ENCODE results near the gene PIK3C2A. TPM values are rescaled to one million over a fixed set of nuclear protein-coding genes. Genes with fewer than 3 reads are reported as not detected.
A peak's percentile ranks its signal among the peaks of the same experiment; 100 is the strongest.

The PIK3C2A gene
- total and polyA plus RNA-seq, 5 donors from 2014 or later, result 5.6 to 34.4 (median 9.1) TPM

GRCh38 chr11:17209939-17210245 is 2.1 kb upstream of the PIK3C2A start:
- Histone ChIP-seq H3K4me1 (ENCODE audit: control insufficient read depth, insufficient read depth, low read length, poor library complexity, severe bottlenecking) (peaks cover 24% of the 10 kb centered on the region), H3K9me3 (ENCODE audit: control insufficient read depth in 2 of 2, low read length in 2 of 2) (peaks cover 4 to 6% of the 10 kb centered on the region in 2 experiments), H3K36me3 (ENCODE audit: control insufficient read depth, insufficient read depth, low read length) (no peaks in the 10 kb centered on the region), H3K27ac (ENCODE audit: insufficient read depth, low read length, poor library complexity, severe bottlenecking) (no peak overlapping the region), H3K27me3 (ENCODE audit: control insufficient read depth, insufficient read depth, low read length) (no peaks in the 10 kb centered on the region), H3K4me3 (ENCODE audit: low read depth, low read length) (no peak overlapping the region)
- Mint-ChIP-seq H3K27me3 (no peaks in the 10 kb centered on the region), H3K27ac (peak overlapping the region in 2 of 3 donors; percentile 72 to 94), H3K9me3 (peaks cover 0 to 6% (median 3%) of the 10 kb centered on the region in 7 donors), H3K4me1 (peaks cover 13 to 41% (median 19%) of the 10 kb centered on the region in 4 donors), H3K36me3 (no peaks in the 10 kb centered on the region), H3K4me3 (peak overlapping the region in 3 of 4 donors; percentile 61 to 92 (median 76))
- ATAC-seq (ENCODE audit: low read depth in 2 of 2) (no peak), DNase-seq (no peak)

- Histone ChIP-seq H3K27me3 (ENCODE audit: control insufficient read depth, insufficient read depth, low read length) (no peaks in the 10 kb centered on the region), H3K4me3 (ENCODE audit: low read depth, low read length) (peak overlapping the region; percentile 81), H3K36me3 (ENCODE audit: control insufficient read depth, insufficient read depth, low read length) (peaks cover 2% of the 10 kb centered on the region), H3K27ac (ENCODE audit: insufficient read depth, low read length, poor library complexity, severe bottlenecking) (peak overlapping the region; percentile 76), H3K4me1 (ENCODE audit: control insufficient read depth, insufficient read depth, low read length, poor library complexity, severe bottlenecking) (peaks cover 24% of the 10 kb centered on the region), H3K9me3 (ENCODE audit: control insufficient read depth in 2 of 2, low read length in 2 of 2) (no peaks in the 10 kb centered on the region)
- Mint-ChIP-seq H3K27ac (peak overlapping the region; percentile 94 to 99 (median 95)), H3K4me3 (peak overlapping the region; percentile 92 to 100 (median 98)), H3K4me1 (peaks cover 15 to 53% (median 26%) of the 10 kb centered on the region in 4 donors), H3K27me3 (no peaks in the 10 kb centered on the region), H3K9me3 (peaks cover 0 to 4% (median 0%) of the 10 kb centered on the region in 7 donors), H3K36me3 (peaks cover 6% of the 10 kb centered on the region)
- ATAC-seq (ENCODE audit: low read depth in 2 of 2) (peak; percentile 49 to 50), DNase-seq (peak in 2 of 3 donors; percentile 32 to 80)
Measured at GRCh38 chr11:17208257-17208999, 642 bp upstream of the PIK3C2A start.

GRCh38 chr11:17206463-17206862 is 1.3 kb downstream of the PIK3C2A start:
- Mint-ChIP-seq H3K27ac (peak overlapping the region; percentile 87 to 99 (median 94)), H3K4me1 (peaks cover 18 to 65% (median 31%) of the 10 kb centered on the region in 4 donors), H3K9me3 (peaks cover 0 to 1% (median 0%) of the 10 kb centered on the region in 7 donors), H3K36me3 (peaks cover 9% of the 10 kb centered on the region), H3K4me3 (peak overlapping the region; percentile 92 to 100 (median 98)), H3K27me3 (no peaks in the 10 kb centered on the region)
- Histone ChIP-seq H3K9me3 (ENCODE audit: control insufficient read depth in 2 of 2, low read length in 2 of 2) (no peaks in the 10 kb centered on the region), H3K4me3 (ENCODE audit: low read depth, low read length) (peak overlapping the region; percentile 79), H3K27ac (ENCODE audit: insufficient read depth, low read length, poor library complexity, severe bottlenecking) (no peak overlapping the region), H3K36me3 (ENCODE audit: control insufficient read depth, insufficient read depth, low read length) (peaks cover 3% of the 10 kb centered on the region), H3K27me3 (ENCODE audit: control insufficient read depth, insufficient read depth, low read length) (no peaks in the 10 kb centered on the region), H3K4me1 (ENCODE audit: control insufficient read depth, insufficient read depth, low read length, poor library complexity, severe bottlenecking) (peaks cover 24% of the 10 kb centered on the region)
- no peak for DNase-seq
- no peak for ATAC-seq (ENCODE audit: low read depth in 2 of 2)

- no peaks in the 10 kb centered on the region for H3K9me3 ChIP-seq (ENCODE audit: control insufficient read depth in 2 of 2, low read length in 2 of 2)
- Mint-ChIP-seq H3K27ac (no peak overlapping the region), H3K4me3 (peak overlapping the region in 1 of 4 donors; percentile 38), H3K4me1 (peaks cover 12 to 33% (median 26%) of the 10 kb centered on the region in 4 donors), H3K9me3 (no peaks in the 10 kb centered on the region), H3K27me3 (no peaks in the 10 kb centered on the region), H3K36me3 (peaks cover 30% of the 10 kb centered on the region)
- ATAC-seq (ENCODE audit: low read depth in 2 of 2), result no peak
- H3K36me3 ChIP-seq (ENCODE audit: control insufficient read depth, insufficient read depth, low read length), result peaks cover 9% of the 10 kb centered on the region
- no peak for DNase-seq
- no peaks in the 10 kb centered on the region for H3K27me3 ChIP-seq (ENCODE audit: control insufficient read depth, insufficient read depth, low read length)
- H3K4me1 ChIP-seq (ENCODE audit: control insufficient read depth, insufficient read depth, low read length, poor library complexity, severe bottlenecking), result no peaks in the 10 kb centered on the region
- no peak overlapping the region for H3K4me3 ChIP-seq (ENCODE audit: low read depth, low read length)
- no peak overlapping the region for H3K27ac ChIP-seq (ENCODE audit: insufficient read depth, low read length, poor library complexity, severe bottlenecking)
Measured at GRCh38 chr11:17197431-17197898, 10.3 kb downstream of the PIK3C2A start.

- DNase-seq (no peak), ATAC-seq (ENCODE audit: low read depth in 2 of 2) (no peak)
- H3K9me3 ChIP-seq (ENCODE audit: control insufficient read depth in 2 of 2, low read length in 2 of 2), result no peaks in the 10 kb centered on the region
- no peaks in the 10 kb centered on the region for H3K27me3 Mint-ChIP-seq
- H3K36me3 ChIP-seq (ENCODE audit: control insufficient read depth, insufficient read depth, low read length), result peaks cover 7% of the 10 kb centered on the region
- no peaks in the 10 kb centered on the region for H3K4me1 ChIP-seq (ENCODE audit: control insufficient read depth, insufficient read depth, low read length, poor library complexity, severe bottlenecking)
- H3K4me3 Mint-ChIP-seq, result no peak overlapping the region
- H3K9me3 Mint-ChIP-seq, result no peaks in the 10 kb centered on the region
- no peak overlapping the region for H3K27ac Mint-ChIP-seq
- H3K4me3 ChIP-seq (ENCODE audit: low read depth, low read length), result no peak overlapping the region
- H3K36me3 Mint-ChIP-seq, result peaks cover 21% of the 10 kb centered on the region
- H3K27ac ChIP-seq (ENCODE audit: insufficient read depth, low read length, poor library complexity, severe bottlenecking), result no peak overlapping the region
- no peaks in the 10 kb centered on the region for H3K27me3 ChIP-seq (ENCODE audit: control insufficient read depth, insufficient read depth, low read length)
- H3K4me1 Mint-ChIP-seq, result peaks cover 0 to 21% (median 15%) of the 10 kb centered on the region in 4 donors
Measured at GRCh38 chr11:17188675-17189074, 19.1 kb downstream of the PIK3C2A start.

GRCh38 chr11:17186932-17187692 is 20.7 kb downstream of the PIK3C2A start:
- H3K4me1 Mint-ChIP-seq, result peaks cover 0 to 26% (median 15%) of the 10 kb centered on the region in 4 donors
- no peaks in the 10 kb centered on the region for H3K4me1 ChIP-seq (ENCODE audit: control insufficient read depth, insufficient read depth, low read length, poor library complexity, severe bottlenecking)
- H3K36me3 ChIP-seq (ENCODE audit: control insufficient read depth, insufficient read depth, low read length), result peaks cover 7% of the 10 kb centered on the region
- ATAC-seq (ENCODE audit: low read depth in 2 of 2) (no peak), DNase-seq (no peak)
- no peaks in the 10 kb centered on the region for H3K9me3 Mint-ChIP-seq
- peak overlapping the region in 1 of 3 donors; percentile 32 for H3K27ac Mint-ChIP-seq
- H3K9me3 ChIP-seq (ENCODE audit: control insufficient read depth in 2 of 2, low read length in 2 of 2), result no peaks in the 10 kb centered on the region
- H3K27me3 ChIP-seq (ENCODE audit: control insufficient read depth, insufficient read depth, low read length), result no peaks in the 10 kb centered on the region
- H3K4me3 Mint-ChIP-seq, result no peak overlapping the region
- H3K27ac ChIP-seq (ENCODE audit: insufficient read depth, low read length, poor library complexity, severe bottlenecking), result no peak overlapping the region
- no peak overlapping the region for H3K4me3 ChIP-seq (ENCODE audit: low read depth, low read length)
- H3K36me3 Mint-ChIP-seq, result peaks cover 15% of the 10 kb centered on the region
- H3K27me3 Mint-ChIP-seq, result no peaks in the 10 kb centered on the region

GRCh38 chr11:17185938-17186337 is 21.8 kb downstream of the PIK3C2A start:
- Mint-ChIP-seq H3K36me3 (peaks cover 13% of the 10 kb centered on the region), H3K4me3 (no peak overlapping the region)

More at GRCh38 chr11:17185938-17186337, 21.8 kb downstream of the PIK3C2A start:
- no peak for DNase-seq
- Mint-ChIP-seq H3K27ac (no peak overlapping the region), H3K9me3 (no peaks in the 10 kb centered on the region), H3K4me1 (peaks cover 0 to 26% (median 16%) of the 10 kb centered on the region in 4 donors), H3K27me3 (no peaks in the 10 kb centered on the region)
- Histone ChIP-seq H3K9me3 (ENCODE audit: control insufficient read depth in 2 of 2, low read length in 2 of 2) (no peaks in the 10 kb centered on the region), H3K4me3 (ENCODE audit: low read depth, low read length) (no peak overlapping the region), H3K4me1 (ENCODE audit: control insufficient read depth, insufficient read depth, low read length, poor library complexity, severe bottlenecking) (no peaks in the 10 kb centered on the region), H3K36me3 (ENCODE audit: control insufficient read depth, insufficient read depth, low read length) (peaks cover 8% of the 10 kb centered on the region), H3K27me3 (ENCODE audit: control insufficient read depth, insufficient read depth, low read length) (no peaks in the 10 kb centered on the region), H3K27ac (ENCODE audit: insufficient read depth, low read length, poor library complexity, severe bottlenecking) (no peak overlapping the region)
- no peak for ATAC-seq (ENCODE audit: low read depth in 2 of 2)

Data from CD4-positive, CD25-positive, alpha-beta regulatory T cell (primary cell).